GM18511 (cell line): ENCODE results near the gene CERS4.
"Not testable (repeated sequence)": the region's sequence is repeated elsewhere in the genome, so short reads cannot be mapped to it uniquely, and the experiment has no call there.

Experiments used
- ATAC-seq: cut with Tn5 transposase; IDR thresholded peaks from one replicate; pipeline ENCODE4 v1.9.1; 2021; ENCODE audit warnings: mild to moderate bottlenecking, moderate library complexity; ENCODE audit not compliant: unreplicated experiment

CERS4 gene

DNA sequence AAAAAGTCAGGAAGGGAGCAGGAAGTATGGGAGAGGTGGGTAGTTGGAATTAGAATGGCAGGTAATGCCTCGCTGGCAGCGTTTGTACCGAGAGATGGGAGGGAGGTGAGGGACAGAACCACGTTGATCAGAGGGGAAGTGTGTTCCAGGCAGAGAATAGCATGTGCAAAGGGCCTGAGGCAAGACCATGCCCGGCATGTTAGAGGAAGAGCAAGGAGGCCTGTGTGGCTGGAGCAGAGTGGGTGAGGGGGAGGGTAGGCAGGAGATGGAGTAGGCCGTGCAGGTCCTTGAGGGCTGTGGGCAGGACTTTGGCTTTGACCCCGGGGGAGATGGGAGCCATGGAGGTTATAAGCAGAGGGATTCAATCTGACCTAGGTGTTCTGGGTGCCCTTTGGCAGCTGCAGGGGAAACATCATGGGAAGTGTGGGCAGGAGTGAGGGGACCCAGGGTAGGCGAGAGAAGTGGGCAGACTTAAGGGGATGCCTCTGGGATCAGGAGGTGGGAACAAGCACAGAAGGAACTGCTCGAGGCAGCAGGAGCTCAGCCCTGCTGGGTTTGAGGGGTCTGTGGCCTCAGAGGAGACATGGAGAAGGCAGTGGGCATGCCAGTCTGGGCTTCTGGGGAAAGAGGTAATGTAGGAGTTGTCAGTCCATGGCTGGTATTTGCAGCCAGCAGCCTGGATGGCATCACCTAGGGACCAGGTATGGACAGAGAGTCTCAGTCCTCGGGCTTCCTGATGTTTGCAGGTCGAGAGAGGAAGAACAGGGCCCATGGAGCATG lies 50.2 kb downstream of the CERS4 start:
- ATAC-seq = no peak

GRCh38 chr19:8259922-8260247 lies 50.7 kb downstream of the CERS4 start:
- no peak for ATAC-seq

DNA sequence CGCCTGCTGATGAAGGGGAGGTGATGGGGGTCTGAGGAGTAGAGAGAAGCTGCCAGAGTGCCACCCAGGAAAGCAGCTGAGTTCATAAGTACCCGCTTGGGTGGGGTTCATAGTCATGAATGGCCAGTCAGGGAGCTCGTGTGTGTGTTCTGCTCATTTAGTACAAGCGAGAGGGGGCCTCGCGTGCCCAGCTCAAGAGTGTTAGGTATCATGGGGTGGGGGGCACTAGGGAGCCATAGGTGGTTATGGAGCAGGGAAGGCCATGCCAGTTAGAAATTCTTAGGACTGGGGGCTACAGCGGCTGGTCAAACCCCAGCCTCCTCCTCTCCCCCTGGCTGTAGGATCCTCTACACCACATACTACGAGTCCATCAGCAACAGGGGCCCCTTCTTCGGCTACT lies 52.2 kb downstream of the CERS4 start:
- ATAC-seq = no peak

DNA sequence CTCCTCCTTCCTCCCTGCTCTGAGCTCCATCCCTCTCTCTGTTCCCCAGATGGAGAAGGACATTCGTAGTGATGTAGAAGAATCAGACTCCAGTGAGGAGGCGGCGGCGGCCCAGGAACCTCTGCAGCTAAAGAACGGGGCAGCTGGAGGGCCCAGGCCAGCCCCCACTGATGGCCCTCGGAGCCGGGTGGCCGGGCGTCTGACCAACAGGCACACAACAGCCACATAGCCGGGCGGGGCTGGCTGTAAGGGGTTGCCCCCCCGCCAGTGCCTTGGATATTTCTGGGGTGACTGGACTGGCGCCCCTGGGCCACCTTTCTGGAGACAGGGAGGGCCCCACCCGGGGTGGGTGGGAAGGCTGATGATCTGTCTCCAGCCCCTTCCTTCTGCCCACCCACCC lies 52.7 kb downstream of the CERS4 start:
- no peak for ATAC-seq

GRCh38 chr19:8262431-8262830 lies 53.3 kb downstream of the CERS4 start:
- ATAC-seq = no peak

DNA sequence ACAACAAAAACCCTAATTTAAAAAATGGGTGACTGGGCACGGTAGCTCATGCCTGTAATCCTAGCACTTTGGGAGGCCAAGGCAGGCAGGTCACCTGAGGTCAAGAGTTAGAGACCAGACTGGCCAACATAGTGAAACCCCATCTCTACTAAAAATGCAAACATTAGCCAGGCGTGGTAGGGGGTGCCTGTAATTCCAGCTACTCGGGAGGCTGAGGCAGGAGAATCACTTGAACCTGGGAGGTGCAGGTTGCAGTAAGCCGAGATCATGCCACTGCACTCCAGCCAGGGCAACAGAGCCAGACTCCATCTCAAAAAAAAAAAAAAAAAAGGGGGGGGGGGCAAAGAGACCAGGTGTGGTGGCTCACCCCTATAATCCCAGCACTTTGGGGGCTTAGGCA lies 55.1 kb downstream of the CERS4 start:
- ATAC-seq = not testable (repeated sequence)

DNA sequence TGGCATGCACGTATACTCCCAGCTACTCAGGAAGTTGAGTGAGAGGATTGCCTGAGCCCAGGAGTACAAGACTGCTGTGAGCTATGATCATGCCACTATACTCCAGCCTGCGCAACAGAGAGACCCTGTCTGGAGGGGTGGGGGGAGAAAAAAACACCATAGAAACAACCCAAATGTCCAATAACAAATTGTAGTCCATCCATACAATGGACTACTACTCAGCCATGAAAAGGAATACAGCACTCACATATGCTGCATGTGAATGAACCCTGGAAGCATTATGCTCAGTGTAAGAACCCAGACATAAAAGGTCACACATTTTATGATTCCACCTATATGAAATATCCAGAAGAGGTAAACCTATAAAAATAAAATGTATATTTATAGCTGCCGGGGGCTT lies 56.7 kb downstream of the CERS4 start:
- no peak for ATAC-seq

DNA sequence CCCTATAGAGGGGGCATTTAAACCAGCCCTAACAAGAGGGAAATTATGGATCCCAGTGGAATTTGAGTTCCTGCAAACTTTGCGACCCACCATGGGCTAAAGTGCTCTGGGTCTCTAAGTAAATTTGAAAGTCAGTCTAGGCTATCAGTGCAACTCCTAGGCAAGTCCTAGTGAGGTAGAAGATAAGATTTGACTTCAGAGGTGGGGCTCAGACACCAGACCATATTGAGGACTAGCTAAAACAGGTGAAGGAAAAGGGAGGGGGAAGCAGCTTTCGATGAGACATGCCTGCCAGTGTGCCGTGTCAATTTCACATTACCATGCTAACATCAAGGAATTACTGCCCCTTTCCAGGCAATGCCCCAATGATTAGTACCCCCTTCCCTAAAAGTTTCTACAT lies 60.6 kb downstream of the CERS4 start:
- no peak for ATAC-seq

- ATAC-seq = not testable (repeated sequence)
Measured at GRCh38 chr19:8276508-8276907, 67.3 kb downstream of the CERS4 start.

GRCh38 chr19:8291337-8291736 lies 82.2 kb downstream of the CERS4 start:
- not testable (repeated sequence) for ATAC-seq

DNA sequence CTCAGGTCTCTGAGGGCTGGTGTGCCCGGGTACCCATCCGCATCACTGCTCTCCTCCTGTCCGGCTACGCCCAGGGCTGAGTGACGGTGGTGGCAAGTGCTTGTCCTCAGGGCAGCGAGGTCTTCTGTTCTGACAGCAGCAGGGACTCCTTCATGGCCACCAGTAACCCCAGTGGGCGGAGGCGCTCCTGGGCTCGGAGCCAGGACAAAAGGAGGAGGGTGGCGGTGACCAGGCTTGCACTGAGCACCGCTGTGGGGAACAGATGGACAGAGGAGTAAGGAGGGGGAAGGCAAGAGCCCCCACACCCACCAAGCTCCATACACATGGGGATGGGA lies 93.2 kb downstream of the CERS4 start:
- no peak for ATAC-seq

- ATAC-seq = no peak
Measured at GRCh38 chr19:8302734-8303133, 93.6 kb downstream of the CERS4 start.

DNA sequence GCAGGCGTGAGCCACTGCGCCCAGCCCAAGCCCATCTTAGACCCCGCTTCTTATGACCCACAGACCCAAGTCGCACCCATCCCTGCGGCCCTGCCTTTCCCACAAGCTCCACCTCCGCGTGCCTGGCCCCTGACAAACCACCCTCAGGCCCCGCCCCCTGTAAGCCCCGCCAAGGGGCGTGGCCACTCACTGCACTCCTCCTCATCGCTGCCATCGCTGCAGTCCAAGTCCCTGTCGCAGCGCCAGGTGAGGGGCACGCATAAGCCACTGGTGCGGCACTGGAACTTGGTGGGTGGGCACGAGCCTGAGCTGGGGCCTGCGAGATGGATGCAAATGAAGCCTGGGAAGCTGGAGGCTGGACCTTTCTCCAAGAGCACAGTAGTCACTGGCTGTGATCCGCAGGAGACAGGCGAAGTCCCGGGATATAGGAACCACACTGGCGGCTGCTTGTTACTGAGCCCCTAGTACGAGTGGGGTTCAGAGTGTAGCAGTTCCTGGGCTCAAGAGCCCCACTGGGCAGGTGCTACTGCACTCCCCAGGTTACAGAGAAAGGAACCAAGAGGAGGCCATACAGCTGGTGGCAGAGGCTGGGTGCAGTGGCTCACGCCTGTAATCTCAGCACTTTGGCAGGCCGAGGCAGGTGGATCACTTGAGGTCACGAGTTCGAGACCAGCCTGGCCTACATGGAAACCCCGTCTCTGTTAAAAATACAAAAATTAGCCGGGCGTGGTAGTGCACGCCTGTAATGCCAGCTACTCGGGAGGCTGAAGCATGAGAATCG lies 95.9 kb downstream of the CERS4 start:
- ATAC-seq = no peak

DNA sequence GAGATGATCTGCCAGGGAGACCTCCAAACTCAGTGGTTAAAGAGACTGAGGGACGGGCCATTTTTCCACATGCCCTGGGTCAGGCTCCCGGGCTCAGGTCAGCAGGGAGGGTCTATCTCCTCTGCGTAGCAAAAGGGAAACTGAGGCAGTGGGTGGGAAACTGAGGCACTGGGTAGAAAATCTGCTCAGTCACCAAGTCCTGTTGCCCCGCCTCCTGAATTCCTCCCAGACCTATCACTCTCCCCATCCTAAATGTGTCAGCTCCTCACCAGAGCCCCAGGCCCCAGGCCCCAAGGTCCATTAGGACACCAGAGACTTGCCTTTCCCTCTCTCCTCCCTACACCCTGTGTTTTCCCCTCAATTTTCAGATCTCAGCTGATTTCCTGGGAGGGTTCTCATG lies 96.6 kb downstream of the CERS4 start:
- ATAC-seq = no peak

DNA sequence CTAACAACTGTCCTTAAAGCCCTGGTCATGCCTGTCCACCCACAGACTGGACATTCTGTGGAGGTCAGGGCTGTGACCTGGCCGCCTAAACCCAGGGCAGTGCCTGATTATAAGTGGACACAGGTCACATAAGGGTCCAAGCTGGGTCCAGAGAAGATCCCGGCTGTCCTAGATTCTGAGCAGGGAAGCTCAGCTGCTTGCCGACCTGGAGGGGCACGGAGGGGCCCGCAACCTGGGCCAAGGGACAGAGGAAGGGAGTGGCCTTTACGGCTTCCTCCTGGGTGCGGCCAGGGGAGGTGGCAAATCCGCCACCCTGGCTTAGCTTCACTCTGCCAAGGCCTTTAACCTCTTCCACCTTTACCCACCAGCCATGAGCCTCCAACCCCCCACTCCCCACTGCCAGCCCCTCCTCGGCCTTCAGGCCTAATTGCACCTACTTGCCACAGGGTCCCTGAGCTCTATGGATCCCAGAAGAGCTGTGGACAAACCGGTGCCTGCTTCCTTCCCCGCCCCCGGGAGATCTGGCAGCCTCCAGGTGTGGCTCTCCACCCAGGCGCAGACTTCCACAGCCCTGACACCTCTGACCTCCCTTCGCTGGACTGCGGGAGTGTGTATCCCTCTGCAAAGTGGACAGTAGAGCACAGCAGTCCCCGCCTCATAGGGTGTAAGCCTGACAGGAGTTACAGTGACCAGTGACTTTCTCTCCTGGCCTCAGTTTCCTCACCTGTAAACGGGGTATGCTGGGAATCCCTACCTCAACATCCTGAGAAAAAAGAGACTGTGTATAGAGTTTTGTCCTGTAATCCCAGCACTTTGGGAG lies 97.3 kb downstream of the CERS4 start:
- no peak for ATAC-seq

DNA sequence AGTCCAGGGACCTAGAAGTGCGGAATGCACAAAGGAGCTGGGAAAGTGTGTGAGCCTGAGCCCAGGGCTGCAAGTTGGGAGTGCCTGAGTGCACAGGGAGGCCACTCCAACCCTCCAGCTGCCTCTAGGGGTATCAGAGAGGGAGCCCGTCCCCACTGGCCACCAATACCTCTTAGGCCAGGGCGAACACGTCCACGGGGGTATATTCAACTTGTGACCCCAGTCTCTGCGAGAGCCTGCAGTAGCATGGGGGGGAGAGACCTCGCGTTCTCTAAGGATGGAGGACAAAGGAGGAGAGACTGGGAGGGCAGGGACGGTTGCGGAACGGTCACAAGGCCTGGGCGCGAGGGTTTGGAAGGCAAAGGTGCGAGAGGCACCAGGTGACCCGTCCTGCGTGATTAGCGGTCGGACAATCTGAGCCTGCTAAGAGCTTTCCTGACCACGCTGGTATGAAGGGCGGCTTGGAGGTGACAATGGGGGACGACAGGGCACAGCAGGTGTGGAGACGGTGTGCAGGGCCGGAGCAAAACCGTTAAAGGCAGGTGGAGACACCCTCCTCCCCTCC lies 98.3 kb downstream of the CERS4 start:
- ATAC-seq = peak; percentile 7

DNA sequence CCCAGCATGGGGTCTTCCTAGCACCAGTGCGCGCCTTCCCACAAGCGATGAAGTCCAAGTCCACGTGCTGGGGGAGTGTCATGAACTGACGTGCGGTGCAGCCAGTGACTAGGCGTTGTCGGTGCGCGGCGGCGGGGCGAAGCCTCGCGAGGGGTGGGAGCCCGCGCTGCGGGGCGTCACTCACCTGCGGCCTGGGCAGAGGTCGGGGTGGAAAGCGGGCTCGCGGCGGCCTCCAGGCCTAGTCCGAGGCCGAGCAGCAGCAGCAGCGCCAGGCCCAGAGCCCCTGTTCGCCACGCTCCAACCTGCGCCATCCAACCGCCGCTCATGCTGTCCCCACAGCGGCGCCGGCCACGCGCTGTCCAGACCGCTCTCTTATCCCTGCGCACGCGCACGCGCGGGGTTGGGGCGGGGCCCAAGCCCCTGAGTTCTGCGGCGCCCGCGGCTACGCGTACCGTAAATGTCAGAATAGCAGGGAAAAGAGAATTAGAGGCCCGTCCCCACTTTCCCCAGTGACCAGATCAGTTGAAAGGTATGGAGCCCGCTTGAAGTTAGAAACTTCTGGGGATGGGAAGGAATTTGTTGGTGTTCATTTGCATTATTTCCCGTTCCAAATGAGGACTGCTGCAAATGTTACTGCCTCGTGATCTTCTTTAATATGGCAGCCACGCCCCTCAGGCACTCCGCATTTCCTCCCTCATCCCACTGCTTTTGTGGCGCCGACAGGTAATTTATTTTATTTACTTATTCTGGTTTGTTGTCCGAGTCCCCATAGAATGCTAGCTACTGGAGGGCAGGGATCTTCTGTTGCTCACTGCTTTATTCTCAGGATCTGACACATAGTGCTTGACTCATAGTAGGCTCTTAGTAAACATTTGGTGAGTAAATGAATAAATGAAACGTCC lies 99.0 kb downstream of the CERS4 start, which contains the start of gene CD320:
Gene CD320, minus strand, starts transcription at position 394 of the 902 bp plus-strand sequence. Its CDS starts 68 bp downstream, at position 326.
- peak; percentile 85 for ATAC-seq

- ATAC-seq = no peak
Measured at GRCh38 chr19:8308891-8309291, 99.7 kb downstream of the CERS4 start.

DNA sequence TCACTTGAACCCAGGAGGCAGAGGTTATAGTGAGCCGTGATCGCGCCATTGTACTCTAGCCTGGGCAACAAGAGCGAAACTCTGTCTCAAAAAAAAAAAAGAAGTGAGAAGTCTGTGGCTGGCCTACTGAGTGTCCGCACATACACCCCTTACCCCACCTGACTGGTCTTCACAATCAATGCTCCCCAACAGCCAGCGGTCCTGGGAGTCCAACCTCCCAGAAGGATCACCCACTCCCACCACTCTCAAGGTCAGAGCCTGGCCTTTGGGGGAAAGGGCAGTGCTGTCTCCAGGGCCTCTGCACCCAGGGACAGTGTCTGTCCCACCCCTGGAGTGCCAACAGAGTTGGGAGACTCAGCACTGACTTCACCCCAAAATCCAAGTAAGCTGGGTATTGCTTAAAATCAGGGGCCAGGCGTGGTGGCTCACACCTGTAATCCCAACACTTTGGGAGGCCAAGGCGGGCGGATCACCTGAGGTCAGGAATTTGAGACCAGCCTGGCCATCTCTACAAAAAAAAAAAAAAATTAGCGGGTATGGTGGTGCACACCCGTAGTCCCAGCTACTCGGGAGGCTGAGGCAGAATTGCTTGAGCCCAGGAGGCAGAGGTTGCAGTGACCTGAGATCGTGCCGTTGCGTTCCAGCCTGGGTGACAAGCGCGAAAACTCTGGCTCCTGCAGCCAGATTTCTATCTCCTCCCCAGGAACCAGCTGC lies 101.3 kb downstream of the CERS4 start:
- ATAC-seq = no peak
